Fibroblast of mammary gland (primary cell): Measurements from ENCODE around the gene RAVER1.
A peak's percentile ranks its signal among the peaks of the same experiment; 100 is the strongest.
"Not testable (repeated sequence)": the region's sequence is repeated elsewhere in the genome, so short reads cannot be mapped to it uniquely, and the experiment has no call there.

ENCODE experiments used
- DNase-seq: peaks from one replicate; pipeline ENCODE4 v3.0.0-alpha.2; 2010; ENCODE audit warnings: low read depth
- H3K4me3 ChIP-seq: 2 replicates; pipeline ENCODE4 v1.5.1; 2011; ENCODE audit warnings: low read depth, mild to moderate bottlenecking, low read length, moderate library complexity; ENCODE audit not compliant: control insufficient read depth
- TF ChIP-seq, protein P1 (sequence below): conservative IDR thresholded peaks from 2 replicates; pipeline ENCODE4 v1.5.1; 2011; ENCODE audit warnings: low read depth, low read length, inconsistent platforms; ENCODE audit not compliant: control insufficient read depth, insufficient read depth

The RAVER1 gene

GRCh38 chr19:10339380-10339960 lies 6.1 kb upstream of the RAVER1 start, which contains the start of gene ICAM3:
Gene ICAM3, minus strand, starts transcription at chr19:10339624. Its CDS starts 10 bp downstream, at chr19:10339614.
- TF ChIP-seq, protein P1, sequence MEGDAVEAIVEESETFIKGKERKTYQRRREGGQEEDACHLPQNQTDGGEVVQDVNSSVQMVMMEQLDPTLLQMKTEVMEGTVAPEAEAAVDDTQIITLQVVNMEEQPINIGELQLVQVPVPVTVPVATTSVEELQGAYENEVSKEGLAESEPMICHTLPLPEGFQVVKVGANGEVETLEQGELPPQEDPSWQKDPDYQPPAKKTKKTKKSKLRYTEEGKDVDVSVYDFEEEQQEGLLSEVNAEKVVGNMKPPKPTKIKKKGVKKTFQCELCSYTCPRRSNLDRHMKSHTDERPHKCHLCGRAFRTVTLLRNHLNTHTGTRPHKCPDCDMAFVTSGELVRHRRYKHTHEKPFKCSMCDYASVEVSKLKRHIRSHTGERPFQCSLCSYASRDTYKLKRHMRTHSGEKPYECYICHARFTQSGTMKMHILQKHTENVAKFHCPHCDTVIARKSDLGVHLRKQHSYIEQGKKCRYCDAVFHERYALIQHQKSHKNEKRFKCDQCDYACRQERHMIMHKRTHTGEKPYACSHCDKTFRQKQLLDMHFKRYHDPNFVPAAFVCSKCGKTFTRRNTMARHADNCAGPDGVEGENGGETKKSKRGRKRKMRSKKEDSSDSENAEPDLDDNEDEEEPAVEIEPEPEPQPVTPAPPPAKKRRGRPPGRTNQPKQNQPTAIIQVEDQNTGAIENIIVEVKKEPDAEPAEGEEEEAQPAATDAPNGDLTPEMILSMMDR = no peak
- H3K4me3 ChIP-seq = no peak within 1 kb of the TSS
- no peak for DNase-seq

DNA sequence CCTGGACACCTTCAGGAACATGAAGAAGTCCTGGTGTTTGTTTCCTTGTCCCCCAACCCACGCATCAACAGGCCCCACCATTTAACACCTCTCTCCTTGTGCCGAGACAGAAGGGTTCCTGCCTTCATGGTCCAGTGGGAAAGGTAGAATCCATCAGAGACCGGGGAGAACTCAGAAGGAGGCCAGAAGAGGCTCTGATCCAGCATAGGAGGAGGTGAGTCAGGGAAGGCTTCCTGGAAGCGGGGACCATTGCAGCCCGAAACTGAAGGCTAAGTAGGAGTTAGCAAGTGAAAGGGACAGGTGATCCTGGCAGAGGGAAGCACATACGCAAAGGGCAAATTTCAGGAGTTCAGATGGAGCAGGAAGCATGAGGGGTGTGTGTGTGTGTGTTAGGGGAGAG lies 5.6 kb upstream of the RAVER1 start:
- TF ChIP-seq, protein P1 = no peak
- DNase-seq = no peak
- no peak overlapping the region for H3K4me3 ChIP-seq

DNA sequence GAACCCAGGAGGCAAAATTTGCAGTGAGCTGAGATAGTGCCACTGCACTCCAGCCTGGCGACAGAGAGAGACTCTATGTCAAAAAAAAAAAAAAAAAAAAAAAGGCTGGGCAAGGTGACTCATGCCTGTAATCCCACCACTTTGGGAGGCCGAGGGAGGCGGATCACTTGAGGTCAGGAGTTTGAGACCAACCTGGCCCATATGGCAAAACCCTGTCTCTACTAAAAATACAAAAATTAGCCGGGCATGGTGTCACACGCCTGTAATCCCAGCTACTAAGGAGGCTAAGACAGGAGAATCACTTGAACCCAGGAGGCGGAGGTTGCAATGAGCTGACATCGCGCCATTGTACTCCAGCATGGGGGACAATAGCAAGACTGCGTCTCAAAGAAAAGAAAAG lies 3.4 kb upstream of the RAVER1 start:
- H3K4me3 ChIP-seq, DNase-seq: not testable (repeated sequence)

GRCh38 chr19:10335352-10335985 lies 2.1 kb upstream of the RAVER1 start:
- TF ChIP-seq, protein P1 = no peak
- DNase-seq = no peak
- H3K4me3 ChIP-seq = no peak overlapping the region

DNA sequence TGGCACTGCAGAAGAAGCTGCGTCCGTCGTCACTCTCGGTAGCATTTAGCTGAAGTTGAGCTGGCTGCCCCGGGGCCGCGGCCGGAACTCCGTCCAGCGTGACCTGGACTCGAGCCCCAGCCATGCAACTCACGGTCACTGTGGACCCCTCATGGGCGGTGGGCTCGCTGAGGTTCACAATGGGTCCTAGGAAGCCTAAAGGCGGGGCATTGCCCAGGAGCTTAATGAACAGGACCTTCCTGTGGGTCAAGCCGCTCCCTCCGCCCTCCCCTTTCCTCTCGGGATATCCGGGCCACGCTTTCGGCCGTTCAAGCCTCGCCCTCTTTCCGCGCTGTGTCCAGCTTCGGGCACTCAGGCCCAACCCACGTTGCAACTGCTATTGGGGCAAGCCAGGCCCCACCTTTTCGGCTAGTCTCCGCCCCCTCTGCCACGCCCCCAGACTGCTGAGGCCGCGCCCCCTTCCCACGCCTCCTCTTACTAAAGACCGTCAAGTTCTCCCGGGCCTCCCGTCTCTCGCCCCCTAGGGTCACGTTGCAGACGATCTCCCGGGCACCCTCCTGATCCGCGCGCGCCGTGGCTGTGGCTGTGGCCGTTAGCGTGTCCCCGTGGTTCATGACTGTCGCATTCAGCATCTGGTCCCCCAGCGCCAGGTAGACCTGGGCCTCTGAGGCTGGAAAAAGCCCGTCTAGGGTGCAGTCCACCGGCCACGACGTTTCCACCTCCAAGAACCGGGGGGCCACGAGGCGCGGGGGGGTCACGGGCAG lies 1.4 kb upstream of the RAVER1 start:
- TF ChIP-seq, protein P1 = peak; percentile 4
- H3K4me3 ChIP-seq = peak overlapping the region; percentile 88
- peak; percentile 95 for DNase-seq

DNA sequence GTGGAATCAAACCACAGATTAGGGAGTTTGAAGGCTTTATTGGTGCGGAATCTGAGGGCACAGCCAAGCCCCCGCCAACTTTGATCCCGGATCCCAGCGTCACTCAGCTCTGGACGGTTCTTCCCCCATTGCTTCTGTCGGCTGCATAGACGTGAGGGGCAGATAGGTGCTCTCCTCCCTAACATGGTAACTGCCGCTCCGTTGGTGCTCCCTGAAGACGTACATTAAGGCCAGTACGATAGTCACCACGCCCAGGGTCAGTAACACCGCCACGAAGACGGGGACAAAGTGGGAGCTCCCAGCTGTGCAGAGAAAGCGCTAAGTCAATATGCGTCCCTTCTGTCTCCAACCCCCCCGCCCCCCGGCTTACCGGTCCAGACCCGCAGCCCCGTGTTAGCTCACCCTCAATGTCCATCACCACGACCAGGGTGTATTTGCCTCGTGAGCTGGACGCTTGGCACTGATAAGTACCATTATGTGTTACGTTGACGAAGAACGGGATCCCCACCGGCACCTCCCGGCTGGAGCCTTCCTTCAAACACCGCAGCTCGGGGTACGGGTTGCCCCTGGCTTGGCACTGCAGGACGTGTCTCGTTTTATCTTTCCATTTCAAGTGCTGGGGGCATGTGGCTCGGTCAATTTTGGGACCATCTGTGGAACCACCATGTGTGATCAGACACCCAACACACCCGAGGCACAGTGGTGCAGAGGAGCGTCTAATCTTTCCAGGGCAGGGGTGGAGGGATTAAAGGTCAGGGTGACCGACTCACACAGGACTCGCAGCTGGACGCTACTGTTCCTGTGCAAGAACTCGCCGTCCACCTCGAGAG lies 644 bp upstream of the RAVER1 start:
- H3K4me3 ChIP-seq = peak overlapping the region; percentile 88
- DNase-seq = peak; percentile 22
- TF ChIP-seq, protein P1 = no peak
